HuH-7.5 (cell line): ENCODE measurements around the gene ZNF185.
"Not testable (repeated sequence)": the region's sequence is repeated elsewhere in the genome, so short reads cannot be mapped to it uniquely, and the experiment has no call there.

Source experiments
- DNase-seq: peaks from one replicate; pipeline ENCODE4 v3.0.0; 2011; ENCODE audit warnings: low spot score

Gene ZNF185

GRCh38 chrX:152895724-152896420 lies 2.0 kb upstream of the ZNF185 start:
- no peak for DNase-seq

- DNase-seq, result no peak
Observed at GRCh38 chrX:152896450-152896849, 1.4 kb upstream of the ZNF185 start.

GRCh38 chrX:152898442-152898841 lies 575 bp downstream of the ZNF185 start:
- no peak for DNase-seq

- no peak for DNase-seq
Observed at GRCh38 chrX:152899111-152899873, 1.4 kb downstream of the ZNF185 start.

GRCh38 chrX:152899874-152900719 lies 2.2 kb downstream of the ZNF185 start:
- no peak for DNase-seq

- no peak for DNase-seq
Observed at GRCh38 chrX:152900937-152901445, 3.1 kb downstream of the ZNF185 start.

- no peak for DNase-seq
Observed at GRCh38 chrX:152901816-152902501, 4.1 kb downstream of the ZNF185 start.

- DNase-seq, result no peak
Observed at GRCh38 chrX:152902502-152902820, 4.6 kb downstream of the ZNF185 start.

- DNase-seq, result no peak
Observed at GRCh38 chrX:152903589-152903988, 5.7 kb downstream of the ZNF185 start.

- DNase-seq, result peak; percentile 69
Observed at GRCh38 chrX:152904151-152905080, 6.5 kb downstream of the ZNF185 start.

- no peak for DNase-seq
Observed at GRCh38 chrX:152905081-152905420, 7.2 kb downstream of the ZNF185 start.

GRCh38 chrX:152907084-152907651 lies 9.3 kb downstream of the ZNF185 start:
- no peak for DNase-seq

- DNase-seq, result no peak
Observed at GRCh38 chrX:152908486-152908885, 10.6 kb downstream of the ZNF185 start.

- DNase-seq, result not testable (repeated sequence)
Observed at GRCh38 chrX:152910018-152910417, 12.2 kb downstream of the ZNF185 start.

GRCh38 chrX:152912106-152912505 lies 14.2 kb downstream of the ZNF185 start:
- no peak for DNase-seq

- DNase-seq, result no peak
Observed at GRCh38 chrX:152912641-152913040, 14.8 kb downstream of the ZNF185 start.

- DNase-seq, result no peak
Observed at GRCh38 chrX:152913346-152913745, 15.5 kb downstream of the ZNF185 start.

GRCh38 chrX:152913910-152914309 lies 16.0 kb downstream of the ZNF185 start:
- DNase-seq, result no peak

- DNase-seq, result no peak
Observed at GRCh38 chrX:152915541-152916241, 17.8 kb downstream of the ZNF185 start.
